Cardiac muscle cell (in vitro differentiated cells and primary cell): ENCODE measurements around the gene CAMK4. TPM values are rescaled to one million over a fixed set of nuclear protein-coding genes. Genes with fewer than 3 reads are reported as not detected.
"Not testable (repeated sequence)": the region's sequence is repeated elsewhere in the genome, so short reads cannot be mapped to it uniquely, and the experiment has no call there.

ENCODE experiments used
- DNase-seq, 2 donors: peaks; one replicate each; pipeline versions ENCODE4 v3.0.0 to v3.0.0-alpha.2; 2010 to 2017; ENCODE audit warnings: low read depth in 1 of 2, low spot score in 1 of 2
- H3K27ac ChIP-seq: fragments of 200-600 bp; sonication (generic); 2 replicates; pipeline ENCODE4 v1.5.1; 2016
- H3K27me3 ChIP-seq: fragments of 200-600 bp; sonication (generic); 2 replicates; pipeline ENCODE4 v1.6.0; 2016; ENCODE audit warnings: control low read depth
- H3K36me3 ChIP-seq: fragments of 200-600 bp; sonication (generic); 2 replicates; pipeline ENCODE4 v1.5.1; 2016; ENCODE audit warnings: control low read depth
- H3K4me1 ChIP-seq: fragments of 200-600 bp; sonication (generic); 2 replicates; pipeline ENCODE4 v1.8.1; 2017; ENCODE audit warnings: low read depth, mild to moderate bottlenecking, mixed run types
- H3K4me3 ChIP-seq: fragments of 200-600 bp; sonication (generic); 2 replicates; pipeline ENCODE4 v1.5.1; 2016; ENCODE audit warnings: mild to moderate bottlenecking
- H3K9me3 ChIP-seq: fragments of 200-600 bp; sonication (generic); 2 replicates; pipeline ENCODE4 v1.5.1; 2017; ENCODE audit warnings: low read depth, mild to moderate bottlenecking, control low read depth
- polyA plus RNA-seq: library from polyadenylated mRNA; unstranded; fragments of >200 nt; fragmentation: Nextera tagmentation; extraction: Ambion mirVana; gene quantifications from 2 replicates; pipeline ENCODE4 v1.2.1, GENCODE V29; 2016
- total RNA-seq: library from RNA; depleted of rRNA; stranded (reverse); fragments of >200 nt; gene quantifications from 2 replicates; pipeline ENCODE4 v1.2.3, GENCODE V29; 2016
- TF ChIP-seq, protein P1 (sequence below): IDR thresholded peaks from 2 replicates; pipeline ENCODE4 v1.5.1; 2012; ENCODE audit warnings: low read depth, mild to moderate bottlenecking, low read length

CAMK4 gene
- total and polyA plus RNA-seq, 2 experiments from 2014 or later: 0.67 to 2.1 TPM

DNA sequence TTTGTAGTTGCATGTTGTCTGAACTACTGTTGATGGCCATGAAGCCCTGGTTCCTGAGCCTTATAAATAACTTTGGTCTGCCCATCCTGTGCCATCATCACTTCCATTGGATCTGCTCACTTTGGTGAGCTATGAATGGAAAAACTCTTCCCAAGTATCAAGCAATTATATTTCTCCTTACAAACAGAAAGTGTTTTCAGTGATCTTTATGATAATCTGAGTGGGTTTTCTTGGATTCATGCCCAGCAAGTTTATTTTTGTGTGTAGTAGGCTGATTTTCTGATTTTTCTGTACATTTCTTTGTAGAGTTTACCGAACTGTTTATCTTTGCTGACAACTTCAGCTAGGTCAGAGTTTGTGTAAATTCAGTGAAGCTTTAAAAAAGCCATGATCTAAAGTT lies 31.0 kb downstream of the CAMK4 start:
- Histone ChIP-seq H3K36me3 (no peaks in the 10 kb centered on the region), H3K27ac (no peak overlapping the region), H3K4me3 (no peak overlapping the region), H3K4me1 (no peaks in the 10 kb centered on the region), H3K27me3 (no peaks in the 10 kb centered on the region), H3K9me3 (no peaks in the 10 kb centered on the region)
- TF ChIP-seq, protein P1, sequence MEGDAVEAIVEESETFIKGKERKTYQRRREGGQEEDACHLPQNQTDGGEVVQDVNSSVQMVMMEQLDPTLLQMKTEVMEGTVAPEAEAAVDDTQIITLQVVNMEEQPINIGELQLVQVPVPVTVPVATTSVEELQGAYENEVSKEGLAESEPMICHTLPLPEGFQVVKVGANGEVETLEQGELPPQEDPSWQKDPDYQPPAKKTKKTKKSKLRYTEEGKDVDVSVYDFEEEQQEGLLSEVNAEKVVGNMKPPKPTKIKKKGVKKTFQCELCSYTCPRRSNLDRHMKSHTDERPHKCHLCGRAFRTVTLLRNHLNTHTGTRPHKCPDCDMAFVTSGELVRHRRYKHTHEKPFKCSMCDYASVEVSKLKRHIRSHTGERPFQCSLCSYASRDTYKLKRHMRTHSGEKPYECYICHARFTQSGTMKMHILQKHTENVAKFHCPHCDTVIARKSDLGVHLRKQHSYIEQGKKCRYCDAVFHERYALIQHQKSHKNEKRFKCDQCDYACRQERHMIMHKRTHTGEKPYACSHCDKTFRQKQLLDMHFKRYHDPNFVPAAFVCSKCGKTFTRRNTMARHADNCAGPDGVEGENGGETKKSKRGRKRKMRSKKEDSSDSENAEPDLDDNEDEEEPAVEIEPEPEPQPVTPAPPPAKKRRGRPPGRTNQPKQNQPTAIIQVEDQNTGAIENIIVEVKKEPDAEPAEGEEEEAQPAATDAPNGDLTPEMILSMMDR: no peak
- no peak for DNase-seq

DNA sequence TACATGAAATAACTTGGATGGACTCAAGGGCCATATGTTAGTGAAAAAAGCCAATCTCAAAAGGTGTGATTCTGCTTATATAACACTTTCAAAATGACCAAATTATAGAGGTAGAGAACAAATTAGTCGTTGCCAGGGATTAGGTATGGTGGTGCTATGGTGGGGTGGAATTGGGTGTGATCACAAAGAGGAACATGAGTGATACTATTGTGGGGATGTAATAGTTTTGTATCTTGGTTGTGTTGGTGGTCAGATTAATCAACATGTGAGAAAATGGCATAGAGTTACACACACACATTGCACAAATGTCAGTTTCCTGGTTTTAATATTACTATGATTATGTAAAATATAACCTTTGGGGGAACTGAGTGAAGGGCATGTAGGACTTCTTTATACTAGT lies 31.9 kb downstream of the CAMK4 start:
- Histone ChIP-seq H3K4me1 (no peaks in the 10 kb centered on the region), H3K27ac (no peak overlapping the region), H3K4me3 (no peak overlapping the region), H3K27me3 (no peaks in the 10 kb centered on the region), H3K36me3 (no peaks in the 10 kb centered on the region), H3K9me3 (no peaks in the 10 kb centered on the region)
- no peak for DNase-seq
- TF ChIP-seq, protein P1: no peak

DNA sequence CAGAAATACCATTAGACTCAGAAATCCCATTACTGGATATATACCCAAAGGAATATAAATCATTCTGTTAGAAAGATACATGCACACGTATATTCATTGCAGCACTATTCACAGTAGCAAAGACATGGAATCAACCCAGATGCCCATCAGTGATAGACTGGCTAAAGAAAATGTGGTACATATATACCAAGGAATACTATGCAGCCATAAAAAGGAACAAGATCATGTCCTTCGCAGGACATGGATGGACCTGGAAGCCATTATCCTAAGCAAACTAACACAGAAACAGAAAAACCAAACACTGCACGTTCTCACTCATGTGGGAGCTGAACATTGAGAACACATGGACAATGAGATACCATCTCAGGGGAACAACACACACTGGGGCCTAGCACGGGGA lies 33.4 kb downstream of the CAMK4 start:
- not testable (repeated sequence) for H3K4me1 ChIP-seq, H3K27me3 ChIP-seq, H3K36me3 ChIP-seq, H3K4me3 ChIP-seq, DNase-seq, H3K27ac ChIP-seq, H3K9me3 ChIP-seq

DNA sequence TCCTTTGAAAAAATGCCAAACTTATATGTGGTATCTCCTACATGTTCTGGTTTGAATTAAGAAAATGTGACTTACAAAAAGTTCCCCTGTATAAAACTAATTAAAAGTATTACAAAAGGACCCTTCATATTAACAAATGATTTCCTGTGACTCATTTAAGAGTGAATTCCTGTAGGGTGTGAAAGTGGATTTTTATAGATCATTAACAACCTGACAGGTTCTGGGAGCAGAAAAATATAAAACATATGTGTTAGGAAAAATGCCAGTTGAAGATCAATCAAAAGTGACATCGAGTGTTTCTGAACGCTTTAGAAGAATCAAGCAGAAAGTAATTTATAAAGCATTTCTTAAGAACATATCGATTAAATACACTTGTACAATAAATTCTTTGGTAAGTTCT lies 35.5 kb downstream of the CAMK4 start:
- Histone ChIP-seq H3K9me3 (no peaks in the 10 kb centered on the region), H3K36me3 (no peaks in the 10 kb centered on the region), H3K4me3 (no peak overlapping the region), H3K27ac (no peak overlapping the region), H3K4me1 (no peaks in the 10 kb centered on the region), H3K27me3 (no peaks in the 10 kb centered on the region)
- TF ChIP-seq, protein P1: no peak
- no peak for DNase-seq

DNA sequence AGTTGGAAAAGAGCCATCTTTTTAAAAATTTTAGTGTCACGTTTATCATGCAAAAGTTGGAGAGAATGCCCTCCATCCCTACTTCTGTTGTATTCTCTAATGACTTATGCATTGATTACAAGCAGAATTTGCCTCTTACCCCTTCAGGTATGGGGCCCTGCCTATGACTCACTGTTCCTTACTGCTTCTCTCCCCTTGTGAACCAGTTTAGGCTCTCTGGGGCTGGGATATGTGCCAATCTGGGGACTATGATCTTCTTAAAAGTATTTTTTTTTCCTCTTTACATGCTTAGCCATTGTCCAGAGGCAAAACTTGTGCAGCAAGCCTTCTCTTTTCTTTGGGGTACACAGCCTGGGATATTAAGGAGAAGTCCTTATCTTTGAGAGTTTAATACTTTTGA lies 37.4 kb downstream of the CAMK4 start:
- H3K36me3 ChIP-seq: no peaks in the 10 kb centered on the region
- H3K9me3 ChIP-seq: no peaks in the 10 kb centered on the region
- no peaks in the 10 kb centered on the region for H3K4me1 ChIP-seq
- H3K4me3 ChIP-seq: no peak overlapping the region
- H3K27me3 ChIP-seq: no peaks in the 10 kb centered on the region
- H3K27ac ChIP-seq: no peak overlapping the region
- DNase-seq: no peak
- TF ChIP-seq, protein P1: no peak

DNA sequence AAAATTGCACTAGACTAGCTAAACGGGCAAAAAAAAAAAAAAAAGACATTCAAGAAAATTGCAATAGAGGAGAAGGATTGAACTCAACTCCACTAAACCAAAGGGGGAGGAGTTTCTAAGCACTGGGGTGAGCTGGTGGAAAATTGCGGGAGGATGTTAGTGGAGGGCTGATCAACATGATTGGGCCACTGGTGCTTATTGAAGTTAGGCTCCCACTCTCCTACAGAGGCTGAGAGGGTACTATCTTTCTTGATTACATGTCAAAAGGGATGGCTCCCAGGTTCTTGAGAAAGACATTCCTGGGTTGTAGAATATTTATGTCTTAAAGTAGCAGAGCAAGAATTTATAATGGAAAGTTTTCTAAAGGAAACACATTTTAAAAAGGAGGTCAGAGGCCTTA lies 38.0 kb downstream of the CAMK4 start:
- no peaks in the 10 kb centered on the region for H3K36me3 ChIP-seq
- H3K27ac ChIP-seq: no peak overlapping the region
- H3K9me3 ChIP-seq: no peaks in the 10 kb centered on the region
- TF ChIP-seq, protein P1: no peak
- H3K27me3 ChIP-seq: no peaks in the 10 kb centered on the region
- H3K4me1 ChIP-seq: no peaks in the 10 kb centered on the region
- no peak for DNase-seq
- H3K4me3 ChIP-seq: no peak overlapping the region
